Hepatocyte (in vitro differentiated cells): ENCODE measurements around the gene CGREF1. TPM values are rescaled to one million over a fixed set of nuclear protein-coding genes. Genes with fewer than 3 reads are reported as not detected.

Experiments
- DNase-seq: peaks from one replicate; pipeline ENCODE4 v3.0.0-alpha.2; 2016; ENCODE audit warnings: low spot score
- H2AFZ ChIP-seq: fragments of 200-600 bp; sonication (generic); 2 replicates; pipeline ENCODE4 v1.6.0; 2016; ENCODE audit warnings: antibody characterized with exemption, mild to moderate bottlenecking
- H3K27ac ChIP-seq: fragments of 200-600 bp; sonication (generic); 2 replicates; pipeline ENCODE4 v1.5.1; 2016; ENCODE audit warnings: mild to moderate bottlenecking
- H3K27me3 ChIP-seq: fragments of 200-600 bp; sonication (generic); 2 replicates; pipeline ENCODE4 v1.6.1; 2016
- H3K36me3 ChIP-seq: fragments of 200-600 bp; sonication (generic); replicated peaks from 2 replicates; pipeline ENCODE4 v1.5.1; 2016; ENCODE audit warnings: low read depth; ENCODE audit not compliant: insufficient read depth
- H3K4me1 ChIP-seq: fragments of 200-600 bp; sonication (generic); 2 replicates; pipeline ENCODE4 v1.5.1; 2016; ENCODE audit warnings: mild to moderate bottlenecking, moderate library complexity; ENCODE audit not compliant: insufficient read depth
- H3K4me2 ChIP-seq: fragments of 200-600 bp; sonication (generic); 2 replicates; pipeline ENCODE4 v1.6.0; 2016
- H3K4me3 ChIP-seq: fragments of 200-600 bp; sonication (generic); 2 replicates; pipeline ENCODE4 v1.5.1; 2016; ENCODE audit warnings: mild to moderate bottlenecking
- H3K79me2 ChIP-seq: fragments of 200-600 bp; sonication (generic); 2 replicates; pipeline ENCODE4 v1.6.0; 2017; ENCODE audit warnings: mild to moderate bottlenecking
- H3K9me2 ChIP-seq: fragments of 200-600 bp; sonication (generic); replicated peaks from 2 replicates; pipeline ENCODE4 v1.6.0; 2017; ENCODE audit warnings: mild to moderate bottlenecking; ENCODE audit not compliant: insufficient read depth
- H3K9me3 ChIP-seq: fragments of 200-600 bp; sonication (generic); 2 replicates; pipeline ENCODE4 v1.5.1; 2016; ENCODE audit warnings: low read depth, mild to moderate bottlenecking
- H4K20me1 ChIP-seq: fragments of 200-600 bp; sonication (generic); 2 replicates; pipeline ENCODE4 v1.6.0; 2016; ENCODE audit warnings: mild to moderate bottlenecking; ENCODE audit not compliant: insufficient read depth, poor library complexity, severe bottlenecking
- EZH2 ChIP-seq: fragments of 200-600 bp; sonication (generic); IDR thresholded peaks from 2 replicates; pipeline ENCODE4 v1.6.1; 2016; ENCODE audit warnings: antibody characterized with exemption, mild to moderate bottlenecking, borderline replicate concordance
- EZH2phosphoT487 ChIP-seq: fragments of 200-600 bp; sonication (generic); IDR thresholded peaks from one replicate; pipeline ENCODE4 v1.6.1; 2018; ENCODE audit warnings: antibody characterized with exemption, mild to moderate bottlenecking, low read depth, moderate library complexity; ENCODE audit not compliant: unreplicated experiment, severe bottlenecking
- WGBS: methylation state at CpG from one replicate; pipeline ENCODE4 v1.1.6; 2016; ENCODE audit warnings: low lambda C conversion rate; ENCODE audit errors: missing lambda C conversion rate; 5-methylcytosine and 5-hydroxymethylcytosine counted together
- polyA plus RNA-seq: library from polyadenylated mRNA; unstranded; fragments of >200 nt; fragmentation: Nextera tagmentation; extraction: Ambion mirVana; gene quantifications from 2 replicates; pipeline ENCODE4 v1.2.1, GENCODE V29; 2016
- total RNA-seq: library from RNA; depleted of rRNA; stranded (reverse); fragments of >200 nt; gene quantifications from 2 replicates; pipeline ENCODE4 v1.2.3, GENCODE V29; 2014
- TF ChIP-seq, protein P1 (sequence below): fragments of 200-600 bp; sonication (generic); IDR thresholded peaks from 2 replicates; pipeline ENCODE4 v1.5.1; 2016; ENCODE audit warnings: antibody characterized with exemption, mild to moderate bottlenecking; ENCODE audit not compliant: poor library complexity

The CGREF1 gene
- total and polyA plus RNA-seq, 2 experiments from 2014 or later = 1.8 to 2.5 TPM

- no peaks in the 10 kb centered on the region for H4K20me1 ChIP-seq
- H3K9me3 ChIP-seq = no peaks in the 10 kb centered on the region
- no peak overlapping the region for H3K4me2 ChIP-seq
- no peak overlapping the region for H2AFZ ChIP-seq
- H3K36me3 ChIP-seq = no peaks in the 10 kb centered on the region
- H3K79me2 ChIP-seq = no peaks in the 10 kb centered on the region
- H3K27ac ChIP-seq = no peak overlapping the region
- no peak for DNase-seq
- H3K4me3 ChIP-seq = no peak overlapping the region
- TF ChIP-seq, protein P1, sequence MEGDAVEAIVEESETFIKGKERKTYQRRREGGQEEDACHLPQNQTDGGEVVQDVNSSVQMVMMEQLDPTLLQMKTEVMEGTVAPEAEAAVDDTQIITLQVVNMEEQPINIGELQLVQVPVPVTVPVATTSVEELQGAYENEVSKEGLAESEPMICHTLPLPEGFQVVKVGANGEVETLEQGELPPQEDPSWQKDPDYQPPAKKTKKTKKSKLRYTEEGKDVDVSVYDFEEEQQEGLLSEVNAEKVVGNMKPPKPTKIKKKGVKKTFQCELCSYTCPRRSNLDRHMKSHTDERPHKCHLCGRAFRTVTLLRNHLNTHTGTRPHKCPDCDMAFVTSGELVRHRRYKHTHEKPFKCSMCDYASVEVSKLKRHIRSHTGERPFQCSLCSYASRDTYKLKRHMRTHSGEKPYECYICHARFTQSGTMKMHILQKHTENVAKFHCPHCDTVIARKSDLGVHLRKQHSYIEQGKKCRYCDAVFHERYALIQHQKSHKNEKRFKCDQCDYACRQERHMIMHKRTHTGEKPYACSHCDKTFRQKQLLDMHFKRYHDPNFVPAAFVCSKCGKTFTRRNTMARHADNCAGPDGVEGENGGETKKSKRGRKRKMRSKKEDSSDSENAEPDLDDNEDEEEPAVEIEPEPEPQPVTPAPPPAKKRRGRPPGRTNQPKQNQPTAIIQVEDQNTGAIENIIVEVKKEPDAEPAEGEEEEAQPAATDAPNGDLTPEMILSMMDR = no peak
- TF ChIP-seq EZH2 = no peak
- no peak for TF ChIP-seq EZH2phosphoT487
- WGBS = 80% methylated on average over 3 of the region's 3 CpGs
- peaks cover 27% of the 10 kb centered on the region for H3K27me3 ChIP-seq
- H3K9me2 ChIP-seq = no peaks in the 10 kb centered on the region
- H3K4me1 ChIP-seq = no peaks in the 10 kb centered on the region
These were observed 6.2 kb upstream of the CGREF1 start for GRCh38 chr2:27125104-27125503.

GRCh38 chr2:27123302-27124150, 4.6 kb upstream of the CGREF1 start, which contains the start of gene ABHD1:
Gene ABHD1, plus strand, starts transcription at chr2:27123815. Its CDS starts 134 bp downstream, at chr2:27123949.
- 28% methylated on average over 17 of the region's 47 CpGs for WGBS

GRCh38 chr2:27122791-27123190, 3.9 kb upstream of the CGREF1 start:
- Histone ChIP-seq H3K79me2 (no peaks in the 10 kb centered on the region), H3K36me3 (no peaks in the 10 kb centered on the region), H3K27me3 (peaks cover 47% of the 10 kb centered on the region), H3K9me3 (no peaks in the 10 kb centered on the region), H3K9me2 (no peaks in the 10 kb centered on the region), H3K4me2 (peak overlapping the region; percentile 91), H3K4me3 (no peak overlapping the region), H3K27ac (no peak overlapping the region), H4K20me1 (no peaks in the 10 kb centered on the region), H2AFZ (peak overlapping the region; percentile 95), H3K4me1 (peaks cover 4% of the 10 kb centered on the region)
- WGBS = 92% methylated on average over 7 of the region's 7 CpGs
- DNase-seq = no peak
- TF ChIP-seq, protein P1 = no peak
- TF ChIP-seq EZH2 (no peak), EZH2phosphoT487 (no peak)

More at GRCh38 chr2:27123302-27124150, 4.6 kb upstream of the CGREF1 start, which contains the start of gene ABHD1:
- H4K20me1 ChIP-seq = no peaks in the 10 kb centered on the region
- H3K4me3 ChIP-seq = peak within 1 kb of the TSS; percentile 79
- H3K79me2 ChIP-seq = no peaks in the 10 kb centered on the region
- H3K9me3 ChIP-seq = no peaks in the 10 kb centered on the region
- H3K27me3 ChIP-seq = peaks cover 39% of the 10 kb centered on the region
- H2AFZ ChIP-seq = peak within 1 kb of the TSS; percentile 95
- H3K4me1 ChIP-seq = peaks cover under 1% of the 10 kb centered on the region
- peak; percentile 59 for DNase-seq
- TF ChIP-seq EZH2 = no peak
- TF ChIP-seq, protein P1 = no peak
- TF ChIP-seq EZH2phosphoT487 = no peak
- no peak within 1 kb of the TSS for H3K27ac ChIP-seq
- H3K9me2 ChIP-seq = no peaks in the 10 kb centered on the region
- peak within 1 kb of the TSS; percentile 91 for H3K4me2 ChIP-seq
- no peaks in the 10 kb centered on the region for H3K36me3 ChIP-seq
